Measurements from ENCODE around the gene FRMD1.

DNA sequence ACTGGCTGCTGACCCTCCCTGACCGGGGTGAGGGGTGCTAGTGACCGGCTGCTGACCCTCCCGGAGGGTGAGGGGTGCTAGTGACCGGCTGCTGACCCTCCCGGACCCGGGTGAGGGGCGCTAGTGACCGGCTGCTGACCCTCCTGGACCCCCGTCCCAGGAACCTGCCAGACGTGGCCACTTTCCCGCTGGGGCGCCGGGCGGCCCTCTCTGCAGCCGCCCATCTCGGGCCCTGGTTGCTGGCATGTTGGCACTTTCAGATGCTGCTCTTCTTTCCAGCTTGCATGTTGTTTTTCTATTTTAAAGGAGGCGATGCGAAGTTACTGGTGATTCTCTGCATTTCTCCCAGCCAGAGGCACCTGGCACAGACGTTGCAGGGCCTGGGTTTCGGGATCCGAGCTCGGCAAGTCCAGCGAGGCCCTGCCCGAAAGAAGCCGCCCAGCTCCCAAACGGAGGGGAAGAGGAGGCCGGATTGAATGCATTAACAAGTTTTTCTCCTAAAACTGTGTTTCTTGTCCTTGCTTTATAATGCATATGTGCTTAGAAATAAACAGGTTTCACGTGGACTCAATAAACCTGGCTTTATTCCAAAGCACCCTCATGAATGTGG is 34.4 kb downstream of the FRMD1 start:
- TF ChIP-seq EP300 (IDR thresholded peaks at IDR 0.05; ENCODE audit: borderline replicate concordance) (no peak), YY1 (IDR thresholded peaks at IDR 0.05; ENCODE audit: low read depth) (no peak), TEAD4 (IDR thresholded peaks at IDR 0.05) (no peak), NFIC (IDR thresholded peaks at IDR 0.05) (no peak)
- TF ChIP-seq, protein P1, sequence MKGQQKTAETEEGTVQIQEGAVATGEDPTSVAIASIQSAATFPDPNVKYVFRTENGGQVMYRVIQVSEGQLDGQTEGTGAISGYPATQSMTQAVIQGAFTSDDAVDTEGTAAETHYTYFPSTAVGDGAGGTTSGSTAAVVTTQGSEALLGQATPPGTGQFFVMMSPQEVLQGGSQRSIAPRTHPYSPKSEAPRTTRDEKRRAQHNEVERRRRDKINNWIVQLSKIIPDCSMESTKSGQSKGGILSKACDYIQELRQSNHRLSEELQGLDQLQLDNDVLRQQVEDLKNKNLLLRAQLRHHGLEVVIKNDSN (IDR thresholded peaks at IDR 0.05) = no peak
- TF ChIP-seq, protein P2, sequence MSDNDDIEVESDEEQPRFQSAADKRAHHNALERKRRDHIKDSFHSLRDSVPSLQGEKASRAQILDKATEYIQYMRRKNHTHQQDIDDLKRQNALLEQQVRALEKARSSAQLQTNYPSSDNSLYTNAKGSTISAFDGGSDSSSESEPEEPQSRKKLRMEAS (IDR thresholded peaks at IDR 0.05) = no peak

Measured in Ishikawa (cell line).